ENCODE results near the gene PIK3C2G.
"Not testable (repeated sequence)": the region's sequence is repeated elsewhere in the genome, so short reads cannot be mapped to it uniquely, and the experiment has no call there.

PIK3C2G gene

DNA sequence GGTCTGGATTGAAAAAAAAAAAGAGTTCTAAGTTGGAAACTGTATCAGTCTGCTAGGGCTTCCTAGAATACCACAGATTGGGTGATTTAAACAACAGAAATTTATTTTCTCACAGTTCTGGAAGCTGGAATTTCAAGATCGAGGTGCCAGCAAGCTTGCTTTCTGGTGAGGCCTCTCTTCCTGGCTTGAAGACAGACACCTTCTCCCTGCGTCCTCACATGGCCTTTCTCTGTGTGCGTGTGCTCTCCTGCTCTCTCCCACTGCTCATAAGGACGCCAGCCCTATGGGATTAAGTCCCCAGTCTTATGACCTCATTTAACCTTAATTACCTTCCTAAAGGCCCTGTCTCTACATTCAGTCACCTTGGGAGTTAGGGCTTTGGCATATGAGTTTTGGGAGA, 215.5 kb downstream of the PIK3C2G start:
- DNase-seq: no peak

DNA sequence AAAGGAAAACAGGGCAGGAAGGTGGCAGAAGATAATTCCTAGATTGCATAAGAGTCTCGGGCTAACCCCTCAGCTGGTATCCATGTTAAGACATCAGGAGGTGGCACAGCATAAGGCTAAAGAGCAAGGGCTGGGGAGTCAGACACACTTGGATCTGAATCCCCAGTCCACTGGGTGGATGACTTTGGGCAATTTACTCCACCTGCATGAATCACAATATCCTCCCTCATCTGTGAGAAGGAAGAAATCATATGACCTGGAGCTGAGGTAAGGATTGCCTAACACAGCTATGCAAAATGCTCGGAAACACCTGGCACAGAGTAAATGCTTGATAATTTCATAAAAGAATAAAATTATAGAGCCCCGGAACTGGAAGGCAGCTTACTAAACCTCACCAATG, 217.9 kb downstream of the PIK3C2G start:
- DNase-seq: no peak

DNA sequence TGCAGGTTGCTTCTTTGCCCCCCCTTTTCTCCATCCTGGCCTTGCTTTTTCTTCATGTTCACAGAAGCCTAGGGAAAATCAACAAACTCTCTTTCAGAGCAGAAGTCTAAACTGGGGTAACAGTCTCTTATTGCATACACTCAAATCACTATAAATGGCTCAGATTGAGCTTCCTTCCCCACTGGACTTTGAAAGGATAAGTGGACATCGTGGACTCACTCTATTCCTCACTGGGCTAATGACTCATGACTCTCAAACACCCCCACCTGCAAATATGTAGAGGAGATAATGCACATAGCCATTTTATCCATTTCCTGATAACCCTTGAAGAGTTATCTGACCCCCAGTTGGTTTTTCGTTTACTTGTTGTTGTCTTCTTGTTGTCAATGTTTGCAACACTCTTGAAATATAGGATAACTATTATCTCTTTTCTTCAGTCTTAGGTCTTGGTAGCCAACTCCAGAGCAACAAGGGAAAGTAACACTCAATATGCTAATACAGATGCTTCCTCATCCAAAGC, 221.3 kb downstream of the PIK3C2G start:
- DNase-seq: no peak

DNA sequence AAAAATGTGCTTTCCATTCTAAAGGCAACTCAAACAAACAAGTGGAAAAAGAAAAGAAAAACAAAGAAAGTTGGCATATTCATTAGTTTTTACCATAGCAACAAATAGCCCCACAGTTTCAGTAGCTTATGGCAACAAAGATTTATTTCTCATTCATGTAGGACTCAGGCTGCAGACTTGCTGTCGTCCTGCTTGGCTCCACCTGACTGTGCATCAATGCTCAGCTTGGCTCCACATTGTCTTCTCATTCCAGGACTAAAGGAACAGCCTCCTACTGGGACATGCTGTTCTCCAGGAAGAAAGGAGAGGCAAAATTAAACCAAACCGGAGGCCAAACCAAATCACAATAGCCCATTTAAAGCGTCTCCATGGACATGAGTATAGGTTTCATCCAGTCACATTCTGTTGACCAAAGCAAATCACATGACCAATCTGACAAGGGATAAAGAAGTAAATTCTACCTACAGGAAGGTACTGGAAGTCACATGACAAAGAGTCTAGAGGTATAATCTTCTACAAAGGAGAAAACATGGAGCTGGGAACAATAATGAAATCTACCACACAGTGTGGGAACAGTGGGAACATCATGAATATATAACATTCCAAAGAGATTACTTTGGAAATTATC, 222.5 kb downstream of the PIK3C2G start:
- DNase-seq: no peak

DNA sequence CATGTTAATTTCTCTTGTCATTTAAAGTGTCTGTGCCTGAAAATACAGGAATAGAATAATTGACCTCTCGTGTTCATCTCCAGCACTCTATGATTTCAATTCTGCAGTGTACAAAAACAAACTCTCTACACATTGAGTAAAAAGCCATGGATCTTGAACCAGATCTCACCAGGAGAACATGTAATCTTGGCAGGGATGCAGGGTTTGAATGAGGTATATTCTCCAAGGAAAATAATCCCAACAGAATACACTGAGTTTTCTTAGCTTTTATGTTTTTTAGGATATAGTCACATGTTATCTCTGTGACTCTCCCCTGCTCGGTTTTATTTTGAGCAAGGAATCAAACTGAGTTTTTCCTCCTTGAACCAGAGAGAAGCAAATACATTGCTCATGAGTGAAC, 224.7 kb downstream of the PIK3C2G start:
- no peak for DNase-seq

DNA sequence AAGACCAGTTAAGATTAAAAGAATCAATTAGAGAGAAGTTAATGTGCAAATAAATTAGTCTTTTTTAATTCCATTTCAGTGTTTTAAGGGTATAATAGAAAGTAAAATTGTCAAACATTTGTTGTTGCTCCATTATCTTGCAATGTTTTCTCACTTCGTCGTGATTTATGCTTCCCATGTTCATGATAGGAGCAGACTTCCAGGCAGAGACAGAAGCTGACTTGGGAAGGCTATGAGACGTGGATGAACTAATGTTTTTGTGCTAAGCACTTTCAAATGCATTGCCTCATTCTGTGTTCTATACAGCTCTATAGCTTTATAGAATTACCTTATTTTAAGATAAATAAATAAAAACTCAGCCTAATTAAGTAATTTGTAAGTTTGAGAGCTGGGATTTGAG, 226.2 kb downstream of the PIK3C2G start:
- DNase-seq: no peak

DNA sequence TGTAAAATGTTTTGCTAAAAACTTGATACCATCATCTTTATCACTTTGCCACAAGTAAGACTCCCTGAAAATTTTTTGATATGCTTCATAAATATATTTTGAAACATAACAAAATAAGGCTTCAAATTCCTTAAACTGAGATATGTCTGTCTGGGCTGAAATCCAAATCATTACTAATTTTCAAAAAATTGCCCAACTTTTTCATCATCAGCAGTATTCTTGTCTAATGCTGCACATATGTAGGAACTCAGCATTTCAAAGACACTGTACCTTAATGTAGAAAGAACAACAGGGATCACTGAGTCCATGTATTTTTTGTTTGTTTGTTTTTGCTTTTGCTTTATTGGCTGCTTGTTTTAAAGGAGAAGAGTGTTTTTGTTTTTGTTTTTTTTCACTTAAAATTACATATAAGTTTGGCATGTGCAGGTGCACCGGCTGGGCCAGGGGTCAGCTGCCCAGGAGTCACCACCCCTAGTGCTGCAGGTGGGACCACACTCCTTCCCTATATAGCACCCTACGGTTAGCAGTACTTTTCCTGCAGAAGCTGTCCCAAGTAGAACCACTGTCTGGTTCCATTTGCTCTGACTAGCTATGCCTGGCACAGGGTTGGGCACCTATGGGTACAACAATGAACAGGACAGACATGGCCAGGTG, 231.2 kb downstream of the PIK3C2G start:
- DNase-seq: no peak

DNA sequence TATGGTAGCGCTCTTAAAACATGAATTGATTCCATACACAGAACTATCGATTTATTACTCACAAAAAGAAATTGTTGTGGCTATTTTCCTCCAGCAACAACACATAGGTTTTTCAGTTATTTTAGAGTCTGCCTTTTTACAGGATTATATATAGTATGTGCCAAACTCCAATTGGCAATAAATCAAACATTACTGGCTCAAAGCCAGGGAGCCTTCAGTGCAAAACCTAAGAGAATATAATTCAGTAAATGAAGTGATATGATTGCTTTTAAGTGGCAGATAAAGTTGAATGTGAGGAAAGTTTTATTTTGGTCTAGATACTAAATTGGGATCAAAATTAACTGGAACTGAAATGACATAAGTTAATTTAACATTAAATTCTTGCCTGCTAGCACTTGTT, 234.8 kb downstream of the PIK3C2G start:
- no peak for DNase-seq

DNA sequence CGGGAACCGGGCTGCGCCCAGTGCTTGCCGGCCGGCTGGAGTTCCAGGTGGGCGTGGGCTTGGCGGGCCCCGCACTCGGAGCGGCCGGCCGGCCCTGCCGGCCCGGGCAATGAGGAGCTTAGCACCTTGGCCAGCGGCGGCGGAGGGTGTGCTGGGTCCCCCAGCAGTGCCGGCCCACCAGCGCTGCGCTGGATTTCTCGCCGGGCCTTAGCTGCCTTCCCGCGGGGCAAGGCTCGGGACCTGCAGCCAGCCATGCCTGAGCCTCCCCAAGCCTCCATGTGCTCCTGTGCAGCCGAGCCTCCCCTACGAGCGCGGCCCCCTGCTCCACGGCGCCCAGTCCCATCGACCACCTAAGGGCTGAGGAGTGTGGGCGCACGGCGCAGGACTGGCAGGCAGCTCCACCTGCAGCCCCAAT, 238.8 kb downstream of the PIK3C2G start:
- not testable (repeated sequence) for DNase-seq

DNA sequence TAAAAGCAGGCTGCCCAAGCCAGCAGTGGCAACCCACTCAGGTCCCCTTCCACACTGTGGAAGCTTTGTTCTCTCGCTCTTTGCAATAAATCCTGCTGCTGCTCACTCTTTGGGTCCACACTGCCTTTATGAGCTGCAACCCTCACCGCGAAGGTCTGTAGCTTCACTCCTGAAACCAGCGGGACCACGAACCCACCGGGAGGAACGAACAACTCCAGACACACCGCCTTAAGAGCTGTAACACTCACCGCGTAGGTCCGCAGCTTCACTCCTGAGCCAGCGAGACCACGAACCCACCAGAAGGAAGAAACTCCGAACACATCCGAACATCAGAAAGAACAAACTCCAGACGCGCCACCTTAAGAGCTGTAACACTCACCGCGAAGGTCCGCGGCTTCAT, 239.4 kb downstream of the PIK3C2G start:
- not testable (repeated sequence) for DNase-seq

DNA sequence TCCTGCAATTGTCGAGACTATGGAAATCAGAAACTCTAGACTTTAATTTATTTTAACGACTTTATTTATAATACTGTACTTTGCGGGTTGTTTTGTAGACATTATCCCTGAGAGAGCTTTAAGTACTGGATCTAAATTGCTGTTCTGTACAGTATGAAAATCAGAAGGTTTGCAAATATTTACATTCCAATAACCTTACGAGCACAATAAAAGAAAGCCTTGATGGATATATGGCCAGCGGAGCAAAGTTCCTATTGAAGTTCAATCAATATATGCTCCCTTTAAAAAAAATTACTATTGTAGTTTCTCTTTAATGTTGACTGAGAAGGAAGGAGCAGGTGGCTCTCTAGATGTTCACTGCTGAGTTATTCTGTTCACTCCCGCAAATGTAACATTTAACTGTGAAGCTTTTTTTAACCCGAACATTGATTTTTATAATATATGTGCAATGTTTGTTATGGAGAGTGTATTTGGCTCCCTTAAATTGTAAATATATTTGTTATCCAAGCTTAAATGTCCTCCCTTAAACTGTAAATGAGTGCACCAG, 241.2 kb downstream of the PIK3C2G start:
- no peak for DNase-seq

DNA sequence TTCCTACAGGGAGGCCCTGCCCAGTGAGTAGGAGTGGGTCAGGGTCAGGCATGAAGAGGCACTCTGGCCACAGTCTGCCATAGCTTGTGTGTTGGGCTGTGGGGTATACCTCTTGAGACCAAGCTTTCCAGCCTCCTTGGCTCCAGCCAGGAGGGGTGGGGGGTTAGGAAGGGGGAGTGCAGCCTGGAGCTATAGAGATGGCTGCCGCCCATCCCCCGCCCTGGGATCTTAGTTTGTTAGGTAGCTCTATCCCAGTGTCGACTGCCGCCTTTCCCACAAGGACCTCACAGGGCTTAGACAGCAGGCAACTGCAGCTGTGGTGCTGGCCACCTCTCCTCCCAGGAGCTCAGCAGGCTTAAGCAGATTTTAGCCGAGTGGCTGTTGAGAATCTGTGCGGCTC, 260.1 kb downstream of the PIK3C2G start:
- no peak for DNase-seq

DNA sequence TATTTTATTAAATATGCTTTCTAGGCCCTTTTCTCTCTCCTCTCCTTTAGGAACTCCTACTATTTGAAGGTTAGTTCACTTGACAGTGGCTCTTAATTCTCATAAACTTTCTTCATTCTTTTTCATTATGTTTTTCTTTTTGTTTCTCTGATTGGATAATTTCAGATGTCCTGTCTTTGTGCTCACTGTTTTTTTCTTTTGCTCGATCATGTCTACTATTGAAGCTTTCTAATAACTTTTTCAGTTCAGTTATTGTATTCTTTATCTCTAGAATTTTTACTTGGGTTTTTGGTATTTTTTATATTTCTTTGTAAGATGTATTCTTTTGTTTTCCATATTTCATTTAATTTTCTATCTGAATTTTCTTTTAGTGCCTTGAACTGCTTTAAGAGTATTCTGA, 261.5 kb downstream of the PIK3C2G start:
- no peak for DNase-seq

DNA sequence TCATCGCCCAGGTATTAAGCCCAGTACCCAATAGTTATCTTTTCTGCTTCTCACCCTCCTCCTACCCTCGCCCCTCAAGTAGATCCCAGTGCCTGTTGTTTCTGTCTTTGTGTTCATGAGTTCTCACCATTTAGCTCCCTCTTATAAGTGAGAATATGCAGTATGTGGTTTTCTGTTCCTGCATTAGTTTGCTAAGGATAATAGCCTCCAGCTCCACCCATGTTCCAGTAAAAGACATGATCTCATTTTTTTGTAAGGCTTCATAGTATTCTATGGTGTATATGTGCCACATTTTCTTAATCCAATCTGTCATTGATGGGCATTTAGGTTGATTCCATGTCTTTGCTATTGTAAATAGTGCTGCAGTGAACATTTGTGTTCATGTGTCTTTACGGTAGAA, 281.2 kb downstream of the PIK3C2G start:
- not testable (repeated sequence) for DNase-seq

DNA sequence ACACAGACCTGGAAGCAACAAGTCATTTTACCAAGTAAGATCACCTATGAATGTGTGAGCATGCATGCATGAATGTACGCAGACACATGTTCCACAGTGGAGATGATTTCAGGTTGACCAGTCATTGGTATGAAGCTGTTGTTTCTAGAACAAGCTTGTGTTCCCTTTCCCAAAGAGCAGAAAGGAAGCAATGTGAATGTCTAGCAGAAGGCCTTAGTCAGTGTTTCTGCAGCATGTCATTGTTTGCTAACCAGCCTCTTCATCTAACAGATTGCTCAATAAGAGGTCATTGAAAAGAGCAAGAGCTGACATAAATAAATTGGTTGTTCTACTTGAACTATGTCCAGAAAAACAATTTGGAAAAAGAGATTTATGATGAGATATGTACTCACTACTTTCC, 285.1 kb downstream of the PIK3C2G start:
- DNase-seq: no peak

DNA sequence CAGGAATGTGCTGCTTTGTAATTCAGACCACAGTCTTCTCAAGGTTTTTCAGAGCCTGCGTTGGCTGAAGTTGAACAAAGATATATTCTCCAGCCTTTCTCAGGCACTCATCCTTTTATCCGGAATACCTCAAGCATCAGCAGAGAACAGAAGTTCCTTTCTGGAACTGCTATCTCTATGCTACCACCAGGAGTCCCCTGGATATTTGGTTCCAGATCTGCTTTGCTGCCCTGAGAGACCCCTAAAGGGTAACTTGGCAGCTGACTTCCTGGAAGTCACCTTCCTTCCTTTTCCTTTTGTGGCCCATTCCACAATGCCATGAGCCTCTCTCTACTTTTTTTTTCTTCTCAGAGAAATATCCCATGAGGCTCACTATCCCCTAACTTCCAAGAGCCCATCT, 288.3 kb downstream of the PIK3C2G start:
- DNase-seq: no peak

DNA sequence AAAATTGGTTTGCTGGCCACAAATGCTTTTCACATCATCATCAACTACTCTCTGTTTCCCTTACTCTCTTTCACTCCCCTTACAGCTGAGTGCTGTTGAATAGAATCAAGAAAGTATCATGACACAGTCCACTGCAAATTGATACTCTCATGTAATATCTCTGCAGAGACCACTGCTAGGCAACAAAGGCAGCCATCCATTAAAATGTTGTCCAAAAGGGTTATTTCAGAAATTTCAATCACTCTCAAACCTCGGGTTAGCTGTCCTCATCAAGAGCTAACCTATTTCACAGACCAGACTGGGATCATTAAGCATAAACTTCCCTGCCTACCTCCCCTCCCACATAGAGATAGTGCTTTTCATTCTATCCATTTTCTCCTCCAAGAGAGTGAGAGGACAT, 289.8 kb downstream of the PIK3C2G start:
- no peak for DNase-seq

DNA sequence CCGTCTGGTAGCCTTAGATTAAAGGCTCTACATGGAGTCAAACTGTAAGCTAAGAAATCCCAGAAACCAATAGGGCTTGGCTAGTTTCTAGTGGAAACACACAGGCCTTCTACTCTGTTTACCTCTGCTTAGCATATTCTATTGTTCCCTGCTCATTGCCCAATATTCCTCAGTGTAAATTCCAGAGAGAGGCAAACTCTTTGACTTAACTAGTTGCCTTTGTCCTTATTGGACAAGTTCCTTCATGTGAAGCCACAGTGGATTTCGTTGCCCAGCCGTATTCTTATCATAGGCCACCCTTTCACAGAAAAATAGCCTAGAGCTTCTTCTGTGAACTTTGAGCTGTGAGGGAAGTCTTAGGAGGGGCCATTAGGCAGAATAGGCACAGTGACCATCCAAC, 290.4 kb downstream of the PIK3C2G start:
- no peak for DNase-seq

DNA sequence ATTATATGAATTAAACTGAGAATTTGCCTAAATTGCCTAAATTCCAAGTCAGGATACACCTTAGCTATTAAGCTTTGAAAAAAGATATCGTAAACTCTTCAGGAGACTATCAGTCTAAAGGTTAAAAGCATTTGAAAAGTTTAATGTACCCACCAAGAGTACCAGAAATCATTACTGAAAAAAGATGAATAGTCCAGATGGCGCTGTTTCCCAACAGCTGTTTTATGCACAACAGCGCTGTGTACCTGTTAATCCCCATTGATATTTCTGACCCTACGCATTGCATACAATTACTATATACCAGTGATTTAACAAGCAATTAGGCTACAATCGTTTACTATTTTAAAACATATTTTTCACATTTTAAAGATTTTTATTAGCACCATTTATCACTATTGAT, 291.5 kb downstream of the PIK3C2G start:
- no peak for DNase-seq

DNA sequence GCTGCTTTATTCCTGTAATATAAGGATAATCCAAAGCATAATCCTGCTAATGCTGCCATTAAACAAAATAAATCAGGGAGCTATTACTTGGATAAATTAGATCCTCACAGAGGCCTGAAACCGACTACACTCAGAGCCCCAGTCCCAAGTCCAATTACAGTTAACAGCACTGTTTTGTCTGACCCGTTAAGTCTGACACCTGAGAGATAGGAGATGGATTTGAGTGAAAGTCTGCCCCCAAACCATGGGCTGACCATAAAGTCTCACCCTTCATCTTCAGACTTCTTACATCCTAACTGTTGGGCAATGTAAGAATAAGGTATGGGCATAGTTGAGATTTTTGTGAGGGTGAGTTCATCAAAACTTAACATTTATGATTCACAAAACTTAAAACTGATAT, 294.8 kb downstream of the PIK3C2G start:
- DNase-seq: no peak

DNA sequence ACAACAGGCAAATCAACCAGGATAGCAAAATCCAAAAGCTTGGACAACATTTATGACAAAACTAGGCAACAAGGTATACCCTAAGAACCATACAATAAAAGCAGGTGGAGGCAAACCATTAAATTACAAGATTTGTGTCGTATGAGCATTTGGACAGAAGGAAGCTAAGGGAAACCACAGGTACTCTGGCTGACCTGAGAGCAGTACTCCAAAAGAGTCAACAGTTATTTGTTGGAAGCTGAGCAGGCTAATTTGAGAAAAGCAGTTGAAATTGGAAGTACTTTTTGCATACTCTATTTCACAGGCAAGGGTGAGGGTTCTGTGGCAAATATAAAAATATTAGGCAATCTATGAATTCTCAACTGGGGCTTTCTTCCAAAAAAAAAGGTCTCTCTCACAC, 297.9 kb downstream of the PIK3C2G start:
- DNase-seq: no peak

DNA sequence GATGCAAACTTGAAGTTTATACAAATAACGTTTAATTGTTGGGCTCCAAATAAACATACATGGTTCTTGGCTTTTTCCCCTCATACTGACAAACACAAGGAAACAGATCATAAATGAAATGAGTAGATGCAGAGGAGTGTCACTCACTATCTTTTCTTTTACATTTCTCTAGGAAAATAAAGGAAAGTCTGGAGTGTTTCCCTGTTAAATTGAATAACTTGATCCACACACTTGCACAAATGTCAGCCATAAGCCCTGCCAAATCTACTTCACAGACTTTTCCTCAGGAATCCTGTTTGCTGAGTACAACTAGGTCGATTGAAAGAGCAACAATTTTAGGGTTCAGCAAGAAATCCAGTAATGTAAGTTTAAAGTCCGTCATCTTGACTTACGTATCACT, 301.2 kb downstream of the PIK3C2G start:
- no peak for DNase-seq

DNA sequence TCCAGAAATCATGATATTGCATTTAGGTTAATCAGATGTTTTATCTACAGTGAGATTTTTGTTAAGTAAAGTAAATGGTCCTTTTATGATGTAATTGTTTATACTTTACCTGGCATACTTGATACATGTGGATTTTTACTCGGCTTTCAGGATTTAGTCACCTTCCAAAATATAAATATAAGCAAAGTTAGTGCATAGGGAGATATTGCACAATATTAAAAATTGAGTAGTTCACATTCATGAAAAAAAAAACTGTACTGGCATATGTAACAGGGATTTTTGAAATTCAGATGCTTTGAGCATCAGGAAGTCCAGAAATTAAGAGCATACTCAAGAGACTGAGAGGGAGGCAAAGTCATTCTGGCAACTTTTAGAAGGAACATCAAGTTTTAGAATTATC, 303.0 kb downstream of the PIK3C2G start:
- no peak for DNase-seq

DNA sequence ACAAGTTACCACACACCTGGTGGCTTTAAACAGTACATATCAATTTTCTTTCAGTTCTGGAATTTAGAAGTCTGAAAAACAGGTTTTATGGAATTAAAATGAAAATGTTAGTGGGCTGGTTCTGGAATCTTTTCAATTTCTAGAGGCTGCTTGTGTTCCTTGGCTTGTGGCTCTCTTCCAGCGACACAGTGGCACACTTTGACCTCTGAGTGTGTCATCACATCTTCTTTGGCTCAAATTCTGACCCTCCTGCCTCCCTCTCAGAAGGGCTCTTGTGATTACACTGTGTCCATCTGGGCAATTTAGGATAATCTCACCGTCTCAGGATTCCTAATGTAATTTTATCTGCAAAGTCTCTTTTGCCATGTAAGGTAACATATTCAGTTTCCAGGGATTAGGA, 306.5 kb downstream of the PIK3C2G start:
- DNase-seq: no peak

DNA sequence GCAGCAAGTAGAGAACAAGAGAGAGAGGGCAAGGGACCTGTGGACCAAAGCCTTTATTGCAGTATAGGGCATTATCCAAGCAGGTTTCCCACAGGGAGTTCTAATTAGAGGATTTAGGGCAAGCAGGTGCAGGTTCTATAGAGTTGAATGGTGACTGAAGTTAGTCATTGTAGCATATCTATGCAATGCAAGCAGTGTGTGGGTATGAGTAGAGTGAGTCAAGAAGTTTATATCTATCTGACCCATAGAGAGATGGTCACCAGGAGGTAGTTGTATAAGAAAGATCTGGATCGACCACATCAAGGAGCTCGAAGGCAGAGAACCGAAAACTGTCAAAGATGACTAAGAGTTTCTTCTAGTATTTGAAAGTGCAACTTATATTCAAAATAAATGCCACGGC, 309.2 kb downstream of the PIK3C2G start:
- no peak for DNase-seq

Data from effector CD4-positive, alpha-beta T cell (primary cell).